ENCODE measurements around the gene DAZAP2. TPM values are rescaled to one million over a fixed set of nuclear protein-coding genes. Genes with fewer than 3 reads are reported as not detected.

Gene DAZAP2
- total RNA-seq, 1 donor: 139 TPM

DNA sequence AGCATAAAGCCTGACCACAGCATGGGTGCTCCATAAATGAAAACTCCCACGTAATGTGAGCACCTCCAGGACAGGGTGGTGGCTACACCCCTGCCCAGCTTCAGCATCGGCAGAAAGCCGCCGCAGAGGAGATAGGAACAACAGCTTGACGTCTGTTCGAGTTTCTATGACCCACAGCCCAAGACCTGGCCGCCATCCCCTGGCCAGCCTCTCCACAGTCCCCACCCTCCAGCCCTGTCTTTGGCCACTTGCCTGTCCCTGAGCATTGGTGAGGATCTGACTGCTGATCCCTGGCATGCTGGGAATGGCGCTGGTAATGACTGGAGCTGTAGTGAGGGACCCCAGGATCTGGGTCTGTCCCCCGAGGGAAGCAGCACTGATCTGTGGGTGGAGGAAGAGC, 42.1 kb upstream of the DAZAP2 start:
- DNase-seq (ENCODE audit: low read depth): no peak
- no peak overlapping the region for H3K4me3 ChIP-seq (ENCODE audit: low read depth, low read length)
- TF ChIP-seq, protein P1, sequence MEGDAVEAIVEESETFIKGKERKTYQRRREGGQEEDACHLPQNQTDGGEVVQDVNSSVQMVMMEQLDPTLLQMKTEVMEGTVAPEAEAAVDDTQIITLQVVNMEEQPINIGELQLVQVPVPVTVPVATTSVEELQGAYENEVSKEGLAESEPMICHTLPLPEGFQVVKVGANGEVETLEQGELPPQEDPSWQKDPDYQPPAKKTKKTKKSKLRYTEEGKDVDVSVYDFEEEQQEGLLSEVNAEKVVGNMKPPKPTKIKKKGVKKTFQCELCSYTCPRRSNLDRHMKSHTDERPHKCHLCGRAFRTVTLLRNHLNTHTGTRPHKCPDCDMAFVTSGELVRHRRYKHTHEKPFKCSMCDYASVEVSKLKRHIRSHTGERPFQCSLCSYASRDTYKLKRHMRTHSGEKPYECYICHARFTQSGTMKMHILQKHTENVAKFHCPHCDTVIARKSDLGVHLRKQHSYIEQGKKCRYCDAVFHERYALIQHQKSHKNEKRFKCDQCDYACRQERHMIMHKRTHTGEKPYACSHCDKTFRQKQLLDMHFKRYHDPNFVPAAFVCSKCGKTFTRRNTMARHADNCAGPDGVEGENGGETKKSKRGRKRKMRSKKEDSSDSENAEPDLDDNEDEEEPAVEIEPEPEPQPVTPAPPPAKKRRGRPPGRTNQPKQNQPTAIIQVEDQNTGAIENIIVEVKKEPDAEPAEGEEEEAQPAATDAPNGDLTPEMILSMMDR (IDR thresholded peaks at IDR 0.05; ENCODE audit: insufficient read depth, low read depth, low read length): no peak

DNA sequence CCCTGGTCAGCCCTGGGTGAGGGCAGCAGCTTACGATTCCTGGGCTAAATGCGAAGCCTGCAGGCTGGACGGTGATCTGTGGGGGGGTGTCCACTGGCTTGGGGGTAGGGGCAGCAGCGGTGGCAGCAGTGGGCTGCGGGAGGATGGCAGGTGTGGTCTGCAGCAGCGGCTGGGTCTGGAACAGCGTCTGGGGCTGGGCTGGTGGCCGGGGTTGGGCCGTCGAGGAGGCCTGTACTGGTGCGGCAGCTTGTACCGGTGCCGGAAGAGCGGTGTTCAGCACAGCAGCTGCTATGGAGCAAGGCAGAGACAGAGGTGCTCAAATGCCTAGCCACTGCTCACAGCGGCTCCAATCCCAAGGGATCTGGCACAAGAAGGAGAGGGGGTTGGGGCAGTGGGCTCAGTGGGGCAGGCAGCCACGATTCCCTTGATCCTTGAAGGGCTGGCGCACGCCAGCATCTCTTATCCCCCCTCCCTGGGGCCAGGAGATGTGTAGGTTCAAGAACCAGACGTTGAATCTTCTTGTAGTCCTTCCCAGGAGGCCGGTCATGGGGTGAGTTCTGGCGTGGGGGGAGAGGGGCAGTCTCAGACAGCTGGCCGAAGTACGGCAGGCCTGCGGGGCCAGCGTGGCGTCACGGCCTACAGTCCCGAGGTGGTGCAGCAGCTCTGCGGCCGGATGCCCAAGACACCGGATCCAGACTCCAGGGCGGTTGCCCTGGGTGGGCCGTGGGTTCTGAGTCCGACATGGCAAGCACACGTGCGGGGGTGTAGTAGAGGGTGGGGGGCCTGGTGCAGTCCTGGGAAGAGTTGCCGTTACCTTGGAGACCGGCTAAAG, 40.7 kb upstream of the DAZAP2 start:
- TF ChIP-seq, protein P1 (IDR thresholded peaks at IDR 0.05; ENCODE audit: insufficient read depth, low read depth, low read length): no peak
- H3K4me3 ChIP-seq (ENCODE audit: low read depth, low read length): no peak overlapping the region
- no peak for DNase-seq (ENCODE audit: low read depth)

DNA sequence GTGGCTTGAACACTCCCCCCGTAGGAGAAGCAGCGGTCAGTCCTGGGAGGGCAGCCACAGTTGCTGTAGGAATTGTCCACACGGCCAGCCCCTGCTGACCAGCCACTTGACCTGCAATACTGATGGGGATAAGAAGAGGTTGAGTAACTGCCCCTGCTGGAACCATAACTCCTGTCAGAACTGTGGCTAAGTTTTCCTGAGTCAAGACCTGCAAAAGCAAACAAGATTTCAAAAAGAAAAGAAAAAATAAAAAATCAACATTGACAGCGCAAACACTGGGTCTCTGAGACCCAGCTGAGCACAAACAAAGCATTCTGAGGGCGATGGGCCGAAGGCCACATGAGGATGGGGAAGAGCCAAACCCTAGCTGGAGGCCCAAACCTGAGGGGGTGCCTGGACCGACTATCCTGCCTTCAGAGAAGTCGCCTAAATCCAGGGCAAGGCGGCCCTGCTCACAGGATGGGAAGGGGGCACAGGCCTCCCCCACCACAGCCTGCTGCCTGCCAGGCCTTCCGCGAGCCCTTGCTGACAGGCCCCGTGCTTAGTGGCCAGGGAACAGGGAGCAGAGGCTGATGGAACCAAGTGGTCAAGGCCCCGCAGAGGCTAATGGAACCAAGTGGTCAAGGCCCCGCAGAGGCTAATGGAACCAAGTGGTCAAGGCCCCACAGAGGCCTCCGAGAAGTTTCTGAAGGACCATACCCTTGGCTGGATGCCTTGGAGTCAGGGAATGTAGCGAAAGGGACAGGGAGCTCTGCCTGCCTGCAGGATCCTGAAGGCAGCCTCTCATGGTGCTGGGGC, 39.9 kb upstream of the DAZAP2 start:
- DNase-seq (ENCODE audit: low read depth): no peak
- no peak overlapping the region for H3K4me3 ChIP-seq (ENCODE audit: low read depth, low read length)
- TF ChIP-seq, protein P1 (IDR thresholded peaks at IDR 0.05; ENCODE audit: insufficient read depth, low read depth, low read length): no peak

DNA sequence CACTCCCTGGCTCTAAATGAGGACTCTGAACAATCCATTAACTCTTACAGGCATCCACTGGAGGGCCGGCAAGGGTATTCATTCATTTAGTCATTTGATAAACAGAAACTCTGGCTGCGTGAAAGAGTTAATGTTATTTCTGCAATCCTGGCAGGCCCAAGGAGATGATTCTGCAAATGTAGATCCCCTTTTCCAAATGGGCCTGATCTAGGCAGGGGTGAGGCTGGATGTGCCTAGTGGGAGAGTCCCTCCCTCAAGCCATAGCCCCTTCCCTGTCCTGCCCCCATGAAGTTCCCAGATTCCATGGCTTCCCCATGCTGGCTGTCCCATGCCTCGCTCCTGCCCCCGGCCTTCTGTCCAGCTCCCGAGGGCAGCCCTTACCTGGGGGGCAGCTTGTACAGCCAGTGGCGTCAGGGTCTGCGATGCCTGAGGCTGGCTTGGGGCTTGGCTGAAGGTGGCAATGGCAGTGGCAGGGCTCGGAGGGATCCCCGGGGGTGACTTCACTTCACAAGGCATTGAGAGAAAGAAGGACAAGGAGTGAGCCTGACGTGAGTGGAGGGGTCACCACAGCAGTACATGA, 39.2 kb upstream of the DAZAP2 start:
- H3K4me3 ChIP-seq (ENCODE audit: low read depth, low read length): no peak overlapping the region
- DNase-seq (ENCODE audit: low read depth): no peak
- TF ChIP-seq, protein P1 (IDR thresholded peaks at IDR 0.05; ENCODE audit: insufficient read depth, low read depth, low read length): no peak

DNA sequence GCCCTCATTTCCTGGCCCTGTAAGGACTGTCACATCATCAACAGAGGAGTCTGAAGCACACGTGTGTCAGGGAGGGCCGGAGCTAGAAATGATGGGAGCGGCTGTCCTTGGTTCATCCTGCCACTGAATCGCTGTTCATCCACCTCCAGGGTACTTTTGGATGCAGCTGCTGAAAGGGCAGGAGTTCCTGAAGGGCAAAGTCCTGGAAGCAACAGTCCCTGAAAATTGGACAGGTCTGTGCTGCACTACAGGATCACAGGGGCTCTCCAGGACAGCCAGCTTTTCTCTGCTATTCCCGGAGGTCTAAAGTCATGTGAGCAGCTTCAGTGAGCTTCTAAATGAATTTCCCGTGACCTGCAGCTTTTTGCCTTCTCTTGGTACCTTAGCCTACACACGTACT, 38.5 kb upstream of the DAZAP2 start:
- TF ChIP-seq, protein P1 (IDR thresholded peaks at IDR 0.05; ENCODE audit: insufficient read depth, low read depth, low read length): no peak
- no peak overlapping the region for H3K4me3 ChIP-seq (ENCODE audit: low read depth, low read length)
- no peak for DNase-seq (ENCODE audit: low read depth)

DNA sequence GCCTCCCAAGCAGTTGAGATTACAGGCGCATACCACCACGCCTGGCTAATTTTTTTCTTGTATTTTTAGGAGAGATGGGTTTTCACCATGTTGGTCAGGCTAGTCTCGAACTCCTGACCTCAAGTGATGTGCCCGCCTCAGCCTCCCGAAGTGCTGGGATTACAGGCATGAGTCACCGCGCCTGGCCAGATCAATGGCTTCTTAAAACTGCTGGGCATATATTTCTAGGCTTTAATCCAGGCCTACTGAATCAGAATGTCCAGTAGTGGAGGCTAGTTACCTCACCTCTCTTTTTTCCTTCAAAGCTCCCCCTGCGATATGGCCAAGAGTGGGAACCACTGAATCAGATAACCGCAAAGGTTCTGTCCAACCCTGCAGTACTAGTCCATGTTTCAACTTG, 37.8 kb upstream of the DAZAP2 start:
- DNase-seq (ENCODE audit: low read depth): no peak
- no peak overlapping the region for H3K4me3 ChIP-seq (ENCODE audit: low read depth, low read length)
- TF ChIP-seq, protein P1 (IDR thresholded peaks at IDR 0.05; ENCODE audit: insufficient read depth, low read depth, low read length): no peak

Data from fibroblast of villous mesenchyme (primary cell).